Measurements from ENCODE around the gene DTNB. TPM values are rescaled to one million over a fixed set of nuclear protein-coding genes. Genes with fewer than 3 reads are reported as not detected.
A peak's percentile ranks its signal among the peaks of the same experiment; 100 is the strongest.

The DTNB gene
- total and polyA plus RNA-seq, 7 donors, result 2.4 to 7.8 (median 4.8) TPM

DNA sequence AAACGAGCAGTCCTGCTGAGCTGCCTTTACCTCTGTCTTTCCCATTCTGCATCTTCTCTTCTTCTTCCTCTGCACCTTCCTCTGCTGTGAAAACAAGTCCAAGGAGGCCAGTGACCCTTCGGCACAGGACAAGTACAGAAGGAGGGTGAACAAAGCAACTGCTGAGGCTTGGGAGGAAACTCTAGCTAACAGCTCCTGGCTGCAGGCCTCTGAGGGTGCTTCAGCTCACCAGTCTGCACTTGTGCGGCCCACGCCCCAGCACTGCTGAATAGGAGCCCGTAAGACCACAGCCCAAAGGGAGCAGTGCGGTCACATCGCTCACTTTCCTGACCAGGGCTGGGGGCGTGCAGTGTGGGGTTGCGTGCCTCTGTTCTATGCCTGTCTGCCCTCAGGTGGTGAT, 289.6 kb downstream of the DTNB start:
- no peak overlapping the region for H3K27ac ChIP-seq
- H3K9me3 ChIP-seq, result no peaks in the 10 kb centered on the region
- no peaks in the 10 kb centered on the region for H3K4me1 ChIP-seq
- no peaks in the 10 kb centered on the region for H3K36me3 ChIP-seq
- H3K27me3 ChIP-seq, result no peaks in the 10 kb centered on the region
- 97% methylated on average over 9 of the region's 9 CpGs for WGBS, 2 donors
- TF ChIP-seq, protein P1, sequence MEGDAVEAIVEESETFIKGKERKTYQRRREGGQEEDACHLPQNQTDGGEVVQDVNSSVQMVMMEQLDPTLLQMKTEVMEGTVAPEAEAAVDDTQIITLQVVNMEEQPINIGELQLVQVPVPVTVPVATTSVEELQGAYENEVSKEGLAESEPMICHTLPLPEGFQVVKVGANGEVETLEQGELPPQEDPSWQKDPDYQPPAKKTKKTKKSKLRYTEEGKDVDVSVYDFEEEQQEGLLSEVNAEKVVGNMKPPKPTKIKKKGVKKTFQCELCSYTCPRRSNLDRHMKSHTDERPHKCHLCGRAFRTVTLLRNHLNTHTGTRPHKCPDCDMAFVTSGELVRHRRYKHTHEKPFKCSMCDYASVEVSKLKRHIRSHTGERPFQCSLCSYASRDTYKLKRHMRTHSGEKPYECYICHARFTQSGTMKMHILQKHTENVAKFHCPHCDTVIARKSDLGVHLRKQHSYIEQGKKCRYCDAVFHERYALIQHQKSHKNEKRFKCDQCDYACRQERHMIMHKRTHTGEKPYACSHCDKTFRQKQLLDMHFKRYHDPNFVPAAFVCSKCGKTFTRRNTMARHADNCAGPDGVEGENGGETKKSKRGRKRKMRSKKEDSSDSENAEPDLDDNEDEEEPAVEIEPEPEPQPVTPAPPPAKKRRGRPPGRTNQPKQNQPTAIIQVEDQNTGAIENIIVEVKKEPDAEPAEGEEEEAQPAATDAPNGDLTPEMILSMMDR (IDR thresholded peaks at IDR 0.05), result no peak
- H3K4me3 ChIP-seq, result no peak overlapping the region
- intact Hi-C loops (cut with DNase I), result no loop called here
- no peak for DNase-seq

DNA sequence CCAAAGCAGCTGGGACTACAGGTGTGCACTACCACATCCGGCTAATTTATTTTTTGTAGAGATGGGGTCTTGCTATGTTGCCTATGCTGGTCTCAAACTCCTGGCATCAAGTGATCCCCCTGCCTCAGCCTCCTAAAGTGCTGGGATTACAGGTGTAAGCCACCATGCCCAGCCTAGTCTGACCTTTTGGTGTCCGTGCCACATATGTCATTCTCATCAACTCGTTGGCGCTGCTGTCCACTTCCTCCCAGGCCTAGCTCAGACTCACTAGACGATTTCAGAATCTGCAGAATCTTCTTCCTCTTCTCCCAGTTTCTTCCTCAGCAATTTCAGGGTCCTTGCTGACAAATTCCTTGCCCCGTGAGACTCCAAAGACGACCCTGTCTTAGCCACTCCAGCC, 291.9 kb downstream of the DTNB start:
- Histone ChIP-seq H3K4me3 (no peak overlapping the region), H3K4me1 (peaks cover 0 to 11% (median 9%) of the 10 kb centered on the region in 4 donors), H3K27me3 (no peaks in the 10 kb centered on the region), H3K36me3 (no peaks in the 10 kb centered on the region), H3K9me3 (no peaks in the 10 kb centered on the region), H3K27ac (no peak overlapping the region)
- 86 to 92% methylated on average over 7 of the region's 7 CpGs for WGBS, 2 donors
- TF ChIP-seq, protein P1 (IDR thresholded peaks at IDR 0.05), result no peak
- TF ChIP-seq POLR2A (IDR thresholded peaks at IDR 0.05) (no peak), POLR2AphosphoS5 (IDR thresholded peaks at IDR 0.05) (no peak), EP300 (IDR thresholded peaks at IDR 0.05) (no peak)
- DNase-seq, result peak; percentile 53
- intact Hi-C loops (cut with DNase I), result no loop called here

DNA sequence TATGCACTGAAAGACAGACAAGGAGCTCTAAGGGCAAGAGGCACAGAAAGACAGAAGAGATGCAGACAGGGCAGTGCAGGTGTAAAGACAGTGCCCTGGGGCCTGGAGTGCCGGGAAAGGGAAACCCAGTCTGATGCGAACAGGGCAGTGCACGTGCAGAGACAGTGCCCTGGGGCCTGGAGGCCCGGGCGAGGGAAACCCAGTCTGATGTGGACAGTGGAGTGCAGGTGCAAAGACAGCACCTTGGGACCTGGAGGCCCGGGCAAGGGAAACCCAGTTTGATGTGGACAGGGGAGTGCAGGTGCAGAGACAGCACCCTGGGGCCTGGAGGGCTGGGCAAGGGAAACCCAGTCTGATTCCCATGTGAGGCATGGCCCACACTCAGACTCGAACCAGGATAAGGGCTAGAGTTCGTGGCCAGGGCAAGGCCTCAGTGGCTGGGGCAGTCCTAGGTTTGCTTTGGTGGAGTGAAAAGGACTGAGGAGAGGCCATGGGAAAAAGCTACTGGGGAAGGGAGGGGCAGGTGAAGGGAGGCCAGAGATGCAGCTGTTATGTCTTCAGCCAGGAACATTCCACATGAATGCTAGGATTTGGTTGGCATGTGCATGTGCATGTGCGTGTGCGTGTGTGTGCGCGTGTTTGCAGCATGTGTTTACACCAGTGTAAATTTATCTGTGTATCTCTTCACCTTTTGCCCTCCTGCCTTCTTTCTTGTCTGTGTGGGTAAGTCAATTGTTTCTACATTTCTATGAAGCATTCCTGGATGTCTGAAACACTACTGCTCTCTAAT, 292.6 kb downstream of the DTNB start:
- TF ChIP-seq, protein P1 (IDR thresholded peaks at IDR 0.05), result no peak
- TF ChIP-seq EP300 (IDR thresholded peaks at IDR 0.05) (no peak), POLR2AphosphoS5 (IDR thresholded peaks at IDR 0.05) (no peak), POLR2A (IDR thresholded peaks at IDR 0.05) (no peak)
- 87 to 88% methylated on average over 12 of the region's 12 CpGs for WGBS, 2 donors
- intact Hi-C loops (cut with DNase I), result no loop called here
- Histone ChIP-seq H3K27ac (no peak overlapping the region), H3K4me3 (no peak overlapping the region), H3K9me3 (no peaks in the 10 kb centered on the region), H3K27me3 (no peaks in the 10 kb centered on the region), H3K4me1 (peaks cover 0 to 14% (median 13%) of the 10 kb centered on the region in 4 donors), H3K36me3 (no peaks in the 10 kb centered on the region)
- no peak for DNase-seq

DNA sequence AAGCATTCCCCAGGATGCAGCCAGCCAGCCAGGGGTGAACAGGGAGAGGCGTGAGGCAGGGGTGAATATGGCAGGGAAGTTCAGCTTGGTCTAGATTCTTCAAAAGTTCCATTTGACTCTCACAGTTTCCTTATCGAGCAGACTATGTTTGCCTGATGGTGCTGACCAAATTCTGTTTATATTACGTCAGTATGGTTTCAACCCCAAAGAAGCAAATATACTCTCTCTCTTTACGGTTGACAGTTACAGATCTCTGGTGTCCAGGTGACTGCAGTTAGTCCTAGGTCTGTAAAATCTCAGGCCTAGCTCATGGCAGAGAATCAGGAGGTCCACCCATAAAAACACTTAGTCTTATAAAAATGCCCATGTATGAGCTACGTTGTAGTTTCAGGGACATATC, 293.4 kb downstream of the DTNB start:
- peaks cover 0 to 14% (median 13%) of the 10 kb centered on the region in 4 donors for H3K4me1 ChIP-seq
- no peak for DNase-seq
- TF ChIP-seq, protein P1 (IDR thresholded peaks at IDR 0.05), result no peak
- TF ChIP-seq POLR2AphosphoS5 (IDR thresholded peaks at IDR 0.05) (no peak), EP300 (IDR thresholded peaks at IDR 0.05) (no peak), POLR2A (IDR thresholded peaks at IDR 0.05) (no peak)
- H3K27me3 ChIP-seq, result no peaks in the 10 kb centered on the region
- H3K36me3 ChIP-seq, result no peaks in the 10 kb centered on the region
- no peak overlapping the region for H3K4me3 ChIP-seq
- no peak overlapping the region for H3K27ac ChIP-seq
- WGBS, 2 donors, result 91 to 92% methylated on average over 5 of the region's 5 CpGs
- H3K9me3 ChIP-seq, result no peaks in the 10 kb centered on the region
- intact Hi-C loops (cut with DNase I), result no loop called here
